ENCODE measurements around the gene DDX55. TPM values are rescaled to one million over a fixed set of nuclear protein-coding genes. Genes with fewer than 3 reads are reported as not detected.

The DDX55 gene
- polyA plus RNA-seq, 3 donors, result 6.6 to 32.9 (median 8.8) TPM

DNA sequence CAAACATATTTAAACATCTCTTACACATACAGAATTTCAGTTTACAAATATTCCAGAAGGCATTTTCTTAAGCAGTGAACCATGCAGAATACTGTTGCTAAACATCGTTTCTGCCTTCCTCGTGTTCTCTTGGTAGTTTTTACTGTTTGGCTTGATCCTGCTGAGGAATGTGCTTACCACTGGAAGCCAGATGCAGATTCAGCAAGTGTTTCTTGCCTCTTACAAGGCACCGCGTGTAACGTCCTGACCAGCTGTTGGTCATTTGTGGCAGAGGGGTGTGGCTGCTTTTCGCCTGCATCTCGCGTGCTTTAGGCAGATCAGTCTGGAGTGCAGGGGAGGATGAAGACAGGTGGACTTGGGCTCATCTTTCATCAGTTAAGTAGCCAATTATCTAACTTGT, 19.2 kb downstream of the DDX55 start:
- H3K36me3 Mint-ChIP-seq, result peaks cover 73 to 87% of the 10 kb centered on the region in 2 donors

DNA sequence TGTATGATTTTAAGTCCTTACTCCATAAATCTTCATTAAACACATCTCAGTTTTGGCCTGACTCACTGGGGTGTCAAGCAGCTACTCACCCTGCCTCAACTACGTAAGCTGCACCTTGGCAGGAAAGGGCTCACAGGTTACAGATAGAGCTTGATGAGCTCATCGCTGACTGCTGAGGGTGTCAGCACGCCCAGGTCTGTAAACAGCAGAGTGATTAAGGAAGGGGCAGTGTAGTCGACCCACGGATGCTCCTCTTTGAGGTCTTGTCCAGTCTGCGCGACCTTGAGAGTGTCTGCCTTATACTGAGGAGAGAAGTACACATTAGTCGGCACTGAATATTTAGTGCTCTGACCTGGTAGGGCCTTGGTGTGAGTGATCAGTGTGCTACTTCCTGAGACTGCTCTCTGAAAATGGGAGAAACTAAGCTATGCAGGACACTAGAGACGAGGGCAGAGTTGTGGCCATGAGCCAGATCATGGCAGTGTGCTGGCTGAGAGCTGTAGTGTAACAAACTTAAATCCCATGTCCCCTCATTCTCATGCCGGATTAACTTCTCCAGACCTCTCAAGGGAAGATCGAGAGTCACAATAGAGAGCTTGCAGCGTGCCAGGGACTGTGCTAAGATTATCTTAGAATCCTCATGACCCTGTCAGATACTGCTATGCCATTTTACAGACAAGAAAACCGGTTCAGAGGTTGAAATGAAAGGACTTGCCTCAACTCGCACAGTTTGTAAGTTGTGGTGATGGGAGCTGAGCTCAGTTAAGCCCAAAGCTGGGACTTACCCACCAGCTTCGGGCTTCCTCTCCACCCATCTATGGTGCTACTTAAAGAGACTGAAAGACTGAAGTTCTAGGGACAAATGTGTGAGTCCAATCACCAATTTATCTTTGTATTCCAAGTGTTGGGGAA, 20.0 kb downstream of the DDX55 start:
- H3K27ac Mint-ChIP-seq, result no peak overlapping the region
- H3K4me1 Mint-ChIP-seq, result no peaks in the 10 kb centered on the region
- no peaks in the 10 kb centered on the region for H3K27me3 ChIP-seq (ENCODE audit: control insufficient read depth in 2 of 2, insufficient read depth in 2 of 2, low read length in 2 of 2)
- H4K20me1 ChIP-seq (ENCODE audit: insufficient read depth, low read length), result no peaks in the 10 kb centered on the region
- H3K27me3 Mint-ChIP-seq (ENCODE audit: low read depth in 3 of 3), result no peaks in the 10 kb centered on the region
- no peaks in the 10 kb centered on the region for H3K9me3 ChIP-seq (replicated peaks in 1 of 2; ENCODE audit: control insufficient read depth in 1 of 2, insufficient read depth in 1 of 2, low read length in 2 of 2)
- no peak overlapping the region for H3K9ac ChIP-seq (ENCODE audit: insufficient read depth, low read length, poor library complexity, severe bottlenecking)
- H2AFZ ChIP-seq (ENCODE audit: insufficient read depth, low read depth, low read length, poor library complexity, severe bottlenecking), result no peak overlapping the region
- H3K4me3 ChIP-seq (replicated peaks in 1 of 3; ENCODE audit: low read depth in 2 of 3, low read length in 3 of 3), result no peak overlapping the region
- no peak overlapping the region for H3K27ac ChIP-seq (ENCODE audit: low read depth in 1 of 2, low read length in 2 of 2)
- no peak overlapping the region for H3K4me2 ChIP-seq (replicated peaks; ENCODE audit: extremely low read depth, low read length, poor library complexity, severe bottlenecking)
- 94% methylated on average over 10 of the region's 15 CpGs for WGBS (ENCODE audit: insufficient coverage)
- DNase-seq, result no peak
- no peaks in the 10 kb centered on the region for H3K4me1 ChIP-seq (ENCODE audit: control insufficient read depth in 1 of 2, insufficient read depth in 2 of 2, low read length in 2 of 2)
- H3K36me3 ChIP-seq (replicated peaks in 1 of 2; ENCODE audit: control insufficient read depth in 1 of 2, insufficient read depth in 2 of 2, low read length in 2 of 2), result peaks cover 74 to 97% of the 10 kb centered on the region in 2 donors
- H3K9me3 Mint-ChIP-seq, result no peaks in the 10 kb centered on the region
- no peaks in the 10 kb centered on the region for H3K79me2 ChIP-seq (ENCODE audit: insufficient read depth, low read length)
- TF ChIP-seq, protein P1, sequence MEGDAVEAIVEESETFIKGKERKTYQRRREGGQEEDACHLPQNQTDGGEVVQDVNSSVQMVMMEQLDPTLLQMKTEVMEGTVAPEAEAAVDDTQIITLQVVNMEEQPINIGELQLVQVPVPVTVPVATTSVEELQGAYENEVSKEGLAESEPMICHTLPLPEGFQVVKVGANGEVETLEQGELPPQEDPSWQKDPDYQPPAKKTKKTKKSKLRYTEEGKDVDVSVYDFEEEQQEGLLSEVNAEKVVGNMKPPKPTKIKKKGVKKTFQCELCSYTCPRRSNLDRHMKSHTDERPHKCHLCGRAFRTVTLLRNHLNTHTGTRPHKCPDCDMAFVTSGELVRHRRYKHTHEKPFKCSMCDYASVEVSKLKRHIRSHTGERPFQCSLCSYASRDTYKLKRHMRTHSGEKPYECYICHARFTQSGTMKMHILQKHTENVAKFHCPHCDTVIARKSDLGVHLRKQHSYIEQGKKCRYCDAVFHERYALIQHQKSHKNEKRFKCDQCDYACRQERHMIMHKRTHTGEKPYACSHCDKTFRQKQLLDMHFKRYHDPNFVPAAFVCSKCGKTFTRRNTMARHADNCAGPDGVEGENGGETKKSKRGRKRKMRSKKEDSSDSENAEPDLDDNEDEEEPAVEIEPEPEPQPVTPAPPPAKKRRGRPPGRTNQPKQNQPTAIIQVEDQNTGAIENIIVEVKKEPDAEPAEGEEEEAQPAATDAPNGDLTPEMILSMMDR (IDR thresholded peaks at IDR 0.05), result no peak
- intact Hi-C loops (cut with micrococcal nuclease), result no loop called here
- no peak overlapping the region for H3K4me3 Mint-ChIP-seq
- peaks cover 73 to 87% of the 10 kb centered on the region in 2 donors for H3K36me3 Mint-ChIP-seq

More for the DNA sequence above, 19.2 kb downstream of the DDX55 start:
- TF ChIP-seq, protein P1 (IDR thresholded peaks at IDR 0.05), result no peak
- Mint-ChIP-seq H3K27ac (peak overlapping the region in 1 of 7 donors; percentile 30), H3K4me1 (no peaks in the 10 kb centered on the region), H3K27me3 (ENCODE audit: low read depth in 3 of 3) (no peaks in the 10 kb centered on the region), H3K4me3 (no peak overlapping the region), H3K9me3 (no peaks in the 10 kb centered on the region)
- H3K4me2 ChIP-seq (replicated peaks; ENCODE audit: extremely low read depth, low read length, poor library complexity, severe bottlenecking), result no peak overlapping the region
- no peak overlapping the region for H2AFZ ChIP-seq (ENCODE audit: insufficient read depth, low read depth, low read length, poor library complexity, severe bottlenecking)
- no peak overlapping the region for H3K9ac ChIP-seq (ENCODE audit: insufficient read depth, low read length, poor library complexity, severe bottlenecking)
- H3K9me3 ChIP-seq (replicated peaks in 1 of 2; ENCODE audit: control insufficient read depth in 1 of 2, insufficient read depth in 1 of 2, low read length in 2 of 2), result no peaks in the 10 kb centered on the region
- H3K79me2 ChIP-seq (ENCODE audit: insufficient read depth, low read length), result no peaks in the 10 kb centered on the region
- 92% methylated on average over 8 of the region's 8 CpGs for WGBS (ENCODE audit: insufficient coverage)
- no peak overlapping the region for H3K4me3 ChIP-seq (replicated peaks in 1 of 3; ENCODE audit: low read depth in 2 of 3, low read length in 3 of 3)
- no peaks in the 10 kb centered on the region for H3K4me1 ChIP-seq (ENCODE audit: control insufficient read depth in 1 of 2, insufficient read depth in 2 of 2, low read length in 2 of 2)
- no peaks in the 10 kb centered on the region for H4K20me1 ChIP-seq (ENCODE audit: insufficient read depth, low read length)
- H3K36me3 ChIP-seq (replicated peaks in 1 of 2; ENCODE audit: control insufficient read depth in 1 of 2, insufficient read depth in 2 of 2, low read length in 2 of 2), result peaks cover 74 to 97% of the 10 kb centered on the region in 2 donors
- H3K27me3 ChIP-seq (ENCODE audit: control insufficient read depth in 2 of 2, insufficient read depth in 2 of 2, low read length in 2 of 2), result no peaks in the 10 kb centered on the region
- H3K27ac ChIP-seq (ENCODE audit: low read depth in 1 of 2, low read length in 2 of 2), result no peak overlapping the region
- no peak for DNase-seq
- intact Hi-C loops (cut with micrococcal nuclease), result no loop called here
